PC-3 (cell line): ENCODE data around the gene CSNK1A1L. TPM values are rescaled to one million over a fixed set of nuclear protein-coding genes. Genes with fewer than 3 reads are reported as not detected.

Source experiments
- ATAC-seq: fragments of 200-7000 bp; cut with Tn5 transposase; 2 replicates; pipeline ENCODE4 v1.9.1; 2020; ENCODE audit warnings: mild to moderate bottlenecking, moderate library complexity
- BruUV-seq: library from RNA; stranded (reverse); fragments of 400-500 nt; replicated peaks from 2 replicates; lab custom pipeline; 2021; lab: Mats Ljungman, UMichigan
- CTCF ChIA-PET: fragments of 300-600 bp; sonication (Branson Sonifier 250); formaldehyde crosslinking; loops from one replicate; lab custom pipeline; 2022; ENCODE audit warnings: antibody characterized with exemption; lab: Charles Lee
- POLR2A ChIA-PET: fragments of 300-600 bp; sonication (Branson Sonifier 250); formaldehyde crosslinking; loops from one replicate; lab custom pipeline; 2022; ENCODE audit warnings: antibody characterized with exemption; ENCODE audit not compliant: unreplicated experiment; lab: Charles Lee
- DNase-seq: peaks from one replicate; pipeline ENCODE4 v3.0.0-alpha.2; 2015
- H2AFZ ChIP-seq: fragments of 300-600 bp; sonication (generic); 2 replicates; pipeline ENCODE4 v1.6.0; 2016; ENCODE audit warnings: antibody characterized with exemption, low read length
- H3F3A ChIP-seq: fragments of 300-600 bp; sonication (generic); one replicate; pipeline ENCODE4 v1.6.0; 2017; ENCODE audit warnings: antibody characterized with exemption, low read length, control low read depth, mild to moderate bottlenecking; ENCODE audit not compliant: unreplicated experiment
- H3K27ac ChIP-seq: fragments of 300-600 bp; sonication (generic); 2 replicates; pipeline ENCODE4 v1.5.1; 2016; ENCODE audit warnings: mild to moderate bottlenecking, low read length
- H3K27me3 ChIP-seq: fragments of 300-600 bp; sonication (generic); 2 replicates; pipeline ENCODE4 v1.6.1; 2016; ENCODE audit warnings: low read length, mixed read lengths
- H3K36me3 ChIP-seq: fragments of 300-600 bp; sonication (generic); 2 replicates; pipeline ENCODE4 v1.6.1; 2016; ENCODE audit warnings: low read depth, mixed run types, low read length, mixed read lengths
- H3K4me1 ChIP-seq: fragments of 300-600 bp; sonication (generic); 2 replicates; pipeline ENCODE4 v1.5.1; 2016; ENCODE audit warnings: low read length; ENCODE audit not compliant: insufficient read depth
- H3K4me2 ChIP-seq: fragments of 300-600 bp; sonication (generic); 2 replicates; pipeline ENCODE4 v1.6.0; 2016; ENCODE audit warnings: low read length
- H3K4me3 ChIP-seq: fragments of 300-600 bp; sonication (generic); 2 replicates; pipeline ENCODE4 v1.5.1; 2016; ENCODE audit warnings: mild to moderate bottlenecking, low read length, mixed read lengths
- H3K79me2 ChIP-seq: fragments of 300-600 bp; sonication (generic); 2 replicates; pipeline ENCODE4 v1.6.1; 2017; ENCODE audit warnings: low read length, mixed read lengths
- H3K9ac ChIP-seq: fragments of 300-600 bp; sonication (generic); 2 replicates; pipeline ENCODE4 v1.6.0; 2016; ENCODE audit warnings: mild to moderate bottlenecking, low read length
- H3K9me2 ChIP-seq: fragments of 300-600 bp; sonication (generic); replicated peaks from 2 replicates; pipeline ENCODE4 v1.6.1; 2016; ENCODE audit warnings: mixed run types, low read length, mixed read lengths
- H3K9me3 ChIP-seq: fragments of 300-600 bp; sonication (generic); 2 replicates; pipeline ENCODE4 v1.6.1; 2016; ENCODE audit warnings: low read length, mixed read lengths
- H4K20me1 ChIP-seq: fragments of 300-600 bp; sonication (generic); 2 replicates; pipeline ENCODE4 v1.6.1; 2016; ENCODE audit warnings: low read length, mixed read lengths
- CTCF ChIP-seq: fragments of 300-600 bp; sonication (generic); conservative IDR thresholded peaks from 2 replicates; pipeline ENCODE4 v1.5.1; 2017; ENCODE audit warnings: antibody characterized with exemption, low read depth, mild to moderate bottlenecking, low read length
- EZH2 ChIP-seq: fragments of 300-600 bp; sonication (generic); IDR thresholded peaks from one replicate; pipeline ENCODE4 v1.6.1; 2017; ENCODE audit warnings: antibody characterized with exemption, mild to moderate bottlenecking, low read length; ENCODE audit not compliant: unreplicated experiment
- EZH2phosphoT487 ChIP-seq: fragments of 300-600 bp; sonication (generic); IDR thresholded peaks from 2 replicates; pipeline ENCODE4 v1.6.1; 2018; ENCODE audit warnings: mild to moderate bottlenecking, antibody characterized with exemption, low read length, borderline replicate concordance
- intact Hi-C: fragments of 100-400 bp; cut with micrococcal nuclease; formaldehyde crosslinking; loops from 2 replicates; pipeline ENCODE4 v1.9.0; 2023
- total RNA-seq: library from RNA; depleted of rRNA; stranded (reverse); fragments of >200 nt; gene quantifications from 2 replicates; pipeline ENCODE4 v1.2.3, GENCODE V29; 2014

Gene CSNK1A1L
- total RNA-seq, 1 experiment from 2014 or later = not detected

DNA sequence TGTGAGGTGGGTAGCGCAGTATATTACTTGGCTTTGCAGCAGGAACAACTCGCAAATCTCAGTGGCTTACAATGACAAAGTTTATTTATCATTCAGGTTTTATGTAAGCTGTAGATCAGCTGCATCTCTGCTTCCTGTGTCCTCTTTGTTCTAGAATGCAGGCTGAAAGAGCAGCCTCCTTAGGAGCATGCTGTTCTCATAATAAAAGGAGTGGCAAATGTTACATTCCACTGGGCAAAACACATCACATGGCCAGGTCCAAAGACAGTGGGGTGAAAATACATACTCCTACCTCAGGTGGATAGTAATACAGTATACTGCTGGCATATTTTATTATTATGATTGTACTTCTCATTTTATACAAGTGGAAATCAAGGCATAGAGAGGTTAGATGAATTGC, 1.2 kb upstream of the CSNK1A1L start:
- H3K9me3 ChIP-seq = no peaks in the 10 kb centered on the region
- no peaks in the 10 kb centered on the region for H3K9me2 ChIP-seq
- ChIA-PET POLR2A (no interaction called here), CTCF (no interaction called here)
- H3K9ac ChIP-seq = no peak overlapping the region
- H3K79me2 ChIP-seq = no peaks in the 10 kb centered on the region
- H3K4me3 ChIP-seq = no peak overlapping the region
- no peaks in the 10 kb centered on the region for H3F3A ChIP-seq
- H2AFZ ChIP-seq = no peak overlapping the region
- peaks cover 11% of the 10 kb centered on the region for H3K27me3 ChIP-seq
- no TSS peak for BruUV-seq
- no peaks in the 10 kb centered on the region for H3K36me3 ChIP-seq
- H3K27ac ChIP-seq = no peak overlapping the region
- no peak overlapping the region for H3K4me2 ChIP-seq
- ATAC-seq (peak; percentile 42), DNase-seq (no peak)
- TF ChIP-seq EZH2phosphoT487 (no peak), CTCF (no peak), EZH2 (no peak)
- H3K4me1 ChIP-seq = peaks cover 10% of the 10 kb centered on the region; the same call in 1 of the 2 replicates
- H4K20me1 ChIP-seq = no peaks in the 10 kb centered on the region
- intact Hi-C loops = no loop called here

- ChIA-PET CTCF (no interaction called here), POLR2A (no interaction called here)
- Histone ChIP-seq H3K27ac (no peak overlapping the region), H3K9ac (no peak overlapping the region), H3K9me3 (no peaks in the 10 kb centered on the region), H3K4me2 (no peak overlapping the region), H2AFZ (no peak overlapping the region), H3K27me3 (peaks cover 35% of the 10 kb centered on the region), H3K79me2 (no peaks in the 10 kb centered on the region), H3K4me1 (peaks cover 6% of the 10 kb centered on the region; the same call in 1 of the 2 replicates), H3K9me2 (no peaks in the 10 kb centered on the region), H3F3A (no peaks in the 10 kb centered on the region), H3K36me3 (no peaks in the 10 kb centered on the region), H3K4me3 (no peak overlapping the region), H4K20me1 (no peaks in the 10 kb centered on the region)
- DNase-seq = no peak
- no TSS peak for BruUV-seq
- intact Hi-C loops = no loop called here
- no peak for TF ChIP-seq EZH2phosphoT487
- no peak for ATAC-seq
Observed at GRCh38 chr13:37102896-37103295, 2.6 kb downstream of the CSNK1A1L start.

- CTCF ChIA-PET = interaction anchor here (0.7 kb wide), 1 partner anchor 1122 kb away, joined by 4 read pairs; no protein-coding TSS in a partner anchor
- no TSS peak for BruUV-seq
Observed at GRCh38 chr13:37101201-37101600, 4.3 kb downstream of the CSNK1A1L start.

More at GRCh38 chr13:37101201-37101600, 4.3 kb downstream of the CSNK1A1L start:
- ATAC-seq (no peak), DNase-seq (no peak)
- POLR2A ChIA-PET = no interaction called here
- Histone ChIP-seq H3K36me3 (no peaks in the 10 kb centered on the region), H3K4me2 (no peak overlapping the region), H2AFZ (no peak overlapping the region), H4K20me1 (no peaks in the 10 kb centered on the region), H3K9ac (no peak overlapping the region), H3K79me2 (no peaks in the 10 kb centered on the region), H3K9me3 (no peaks in the 10 kb centered on the region), H3K27ac (no peak overlapping the region), H3F3A (no peaks in the 10 kb centered on the region), H3K27me3 (peaks cover 41% of the 10 kb centered on the region), H3K4me1 (no peaks in the 10 kb centered on the region), H3K4me3 (no peak overlapping the region), H3K9me2 (no peaks in the 10 kb centered on the region)
- TF ChIP-seq EZH2 (no peak), CTCF (no peak), EZH2phosphoT487 (no peak)
- intact Hi-C loops = no loop called here
